H1 (cell line): Measurements from ENCODE around the gene POPDC2. TPM values are rescaled to one million over a fixed set of nuclear protein-coding genes. Genes with fewer than 3 reads are reported as not detected.

Source experiments
- CTCF ChIA-PET: fragments of 300-600 bp; sonication (Branson Sonifier 250); formaldehyde crosslinking; loops from one replicate; lab custom pipeline; 2021; ENCODE audit not compliant: partially characterized antibody; lab: Charles Lee
- POLR2A ChIA-PET: fragments of 300-600 bp; sonication (Branson Sonifier 250); formaldehyde crosslinking; loops from one replicate; lab custom pipeline; 2021; ENCODE audit warnings: inconsistent platforms; ENCODE audit not compliant: partially characterized antibody; lab: Charles Lee
- DNase-seq, 2 experiments: peaks; one replicate each; pipeline versions ENCODE4 v3.0.0 to v3.0.0-alpha.2; 2010 to 2022; ENCODE audit warnings: low spot score in 2 of 2, low read depth in 1 of 2, mixed read lengths in 1 of 2
- FAIRE-seq: peaks from 2 replicates; lab custom pipeline; 2011; peaks lifted over from hg19 to GRCh38; lab: Jason Lieb, UNC
- H2AFZ ChIP-seq: 2 replicates; pipeline ENCODE4 v1.8.1; 2012; ENCODE audit warnings: low read length, inconsistent platforms
- H2AK5ac ChIP-seq: 2 replicates; pipeline ENCODE4 v1.6.1; 2013; ENCODE audit warnings: low read depth, low read length
- H2BK120ac ChIP-seq: replicated peaks from 2 replicates; pipeline ENCODE3; 2013; ENCODE audit warnings: low read depth, low read length, inconsistent platforms
- H2BK12ac ChIP-seq: 2 replicates; pipeline ENCODE4 v1.6.1; 2013; ENCODE audit warnings: low read depth, low read length
- H2BK15ac ChIP-seq: 2 replicates; pipeline ENCODE4 v1.6.1; 2013; ENCODE audit warnings: low read length
- H2BK20ac ChIP-seq: 2 replicates; pipeline ENCODE4 v1.6.1; 2013; ENCODE audit warnings: low read length
- H2BK5ac ChIP-seq: 2 replicates; pipeline ENCODE4 v1.6.1; 2013; ENCODE audit warnings: low read depth, low read length
- H3K14ac ChIP-seq: 2 replicates; pipeline ENCODE4 v1.6.1; 2013; ENCODE audit warnings: inconsistent platforms; ENCODE audit not compliant: insufficient read length
- H3K18ac ChIP-seq: 2 replicates; pipeline ENCODE4 v1.6.1; 2013; ENCODE audit warnings: low read length; ENCODE audit errors: extremely low read depth
- H3K23ac ChIP-seq: 2 replicates; pipeline ENCODE4 v1.6.1; 2013; ENCODE audit warnings: inconsistent platforms; ENCODE audit not compliant: insufficient read length
- H3K23me2 ChIP-seq: 2 replicates; pipeline ENCODE4 v1.6.1; 2013; ENCODE audit warnings: low read depth, low read length
- H3K27ac ChIP-seq: 2 replicates; pipeline ENCODE4 v1.6.1; 2011; ENCODE audit warnings: low read depth, low read length, inconsistent platforms
- H3K27me3 ChIP-seq, 4 experiments: replicated peaks in 1 of 4; 1 replicate in 1 of 4; 2 replicates in 3 of 4; pipeline versions ENCODE4 v1.6.1 to v1.8.1; 2011 to 2013; ENCODE audit warnings: low read length in 3 of 4, mild to moderate bottlenecking in 3 of 4, inconsistent platforms in 2 of 4, mixed read lengths in 2 of 4, moderate library complexity in 1 of 4; ENCODE audit not compliant: control insufficient read depth in 3 of 4, insufficient read depth in 3 of 4; ENCODE audit errors: extremely low read depth in 1 of 4
- H3K36me3 ChIP-seq, 4 experiments: 2 replicates each; pipeline versions ENCODE4 v1.6.1 to v1.8.1; 2011 to 2013; ENCODE audit warnings: mild to moderate bottlenecking in 4 of 4, low read length in 3 of 4, moderate library complexity in 2 of 4, control low read depth in 1 of 4, inconsistent platforms in 1 of 4; ENCODE audit not compliant: insufficient read depth in 4 of 4, control insufficient read depth in 2 of 4
- H3K4ac ChIP-seq: replicated peaks from 2 replicates; pipeline ENCODE3; 2013; ENCODE audit warnings: low read length, low read depth, mixed read lengths, inconsistent platforms; ENCODE audit not compliant: insufficient read length
- H3K4me1 ChIP-seq, 4 experiments: replicated peaks in 1 of 4; 1 replicate in 1 of 4; 2 replicates in 3 of 4; pipeline versions ENCODE4 v1.6.1 to v1.8.1; 2011 to 2013; ENCODE audit warnings: low read length in 3 of 4, inconsistent platforms in 2 of 4, mixed read lengths in 1 of 4; ENCODE audit not compliant: insufficient read depth in 4 of 4, control insufficient read depth in 3 of 4
- H3K4me2 ChIP-seq, 2 experiments: 2 replicates each; pipeline versions ENCODE4 v1.6.1 to v1.8.1; 2011 to 2013; ENCODE audit warnings: low read depth in 2 of 2, low read length in 2 of 2, control low read depth in 1 of 2, inconsistent platforms in 1 of 2, mild to moderate bottlenecking in 1 of 2; ENCODE audit not compliant: insufficient read depth in 1 of 2
- H3K4me3 ChIP-seq, 4 experiments: fragments of 200-600, 300-600 bp in 1 of 4; sonication (generic), shearing (Covaris generic), sonication (Bioruptor Twin) in 1 of 4; 2 replicates each; pipeline versions ENCODE4 v1.5.1 to v1.8.1; 2011 to 2016; ENCODE audit warnings: low read length in 4 of 4, low read depth in 3 of 4, control low read depth in 2 of 4, inconsistent platforms in 2 of 4, mild to moderate bottlenecking in 2 of 4, mixed read lengths in 1 of 4, moderate library complexity in 1 of 4; ENCODE audit not compliant: insufficient read depth in 2 of 4; ENCODE audit errors: extremely low read depth in 1 of 4
- H3K56ac ChIP-seq: replicated peaks from 2 replicates; pipeline ENCODE3; 2013; ENCODE audit warnings: low read depth, mild to moderate bottlenecking, mixed read lengths, low read length, inconsistent platforms; ENCODE audit not compliant: insufficient read length
- H3K79me1 ChIP-seq: 2 replicates; pipeline ENCODE4 v1.6.1; 2013; ENCODE audit warnings: low read depth, low read length, control low read depth
- H3K79me2 ChIP-seq, 2 experiments: 2 replicates each; pipeline versions ENCODE4 v1.6.1 to v1.8.1; 2012 to 2013; ENCODE audit warnings: low read length in 2 of 2, mild to moderate bottlenecking in 2 of 2, inconsistent platforms in 1 of 2; ENCODE audit not compliant: insufficient read depth in 2 of 2, control insufficient read depth in 1 of 2
- H3K9ac ChIP-seq, 4 experiments: replicated peaks in 1 of 4; 1 replicate in 1 of 4; 2 replicates in 3 of 4; pipeline versions ENCODE4 v1.6.1 to v1.8.1; 2011 to 2013; ENCODE audit warnings: low read depth in 3 of 4, low read length in 3 of 4, control low read depth in 2 of 4, mild to moderate bottlenecking in 2 of 4, moderate library complexity in 2 of 4, inconsistent platforms in 1 of 4; ENCODE audit errors: extremely low read depth in 1 of 4
- H3K9me3 ChIP-seq, 2 experiments: 2 replicates each; pipeline versions ENCODE4 v1.6.1 to v1.8.1; 2012 to 2013; ENCODE audit warnings: mild to moderate bottlenecking in 2 of 2, moderate library complexity in 2 of 2, control low read depth in 1 of 2, inconsistent platforms in 1 of 2, low read depth in 1 of 2, low read length in 1 of 2, mixed read lengths in 1 of 2; ENCODE audit not compliant: insufficient read depth in 2 of 2
- H4K20me1 ChIP-seq, 2 experiments: replicated peaks in 1 of 2; 2 replicates each; pipeline versions ENCODE3 to v1.8.1; 2011 to 2013; ENCODE audit warnings: inconsistent platforms in 2 of 2, low read length in 2 of 2, mild to moderate bottlenecking in 1 of 2; ENCODE audit not compliant: insufficient read depth in 2 of 2, control insufficient read depth in 1 of 2
- H4K5ac ChIP-seq: 2 replicates; pipeline ENCODE4 v1.6.1; 2013; ENCODE audit warnings: low read length, low read depth, mixed read lengths, inconsistent platforms; ENCODE audit not compliant: insufficient read length
- H4K8ac ChIP-seq: 2 replicates; pipeline ENCODE4 v1.8.0; 2013; ENCODE audit warnings: mild to moderate bottlenecking, moderate library complexity, low read length, inconsistent platforms; ENCODE audit not compliant: insufficient read depth; ENCODE audit errors: extremely low read depth
- H4K91ac ChIP-seq: replicated peaks from 2 replicates; pipeline ENCODE3; 2013; ENCODE audit warnings: low read length, mixed read lengths, inconsistent platforms; ENCODE audit not compliant: insufficient read length
- CBX5 ChIP-seq: fragments of 300-800, 300-1000 bp; sonication (generic); IDR thresholded peaks from 2 replicates; pipeline ENCODE4 v1.7.1; 2016; ENCODE audit warnings: antibody characterized with exemption, low read length, low read depth
- WGBS, 2 experiments: shearing (Covaris generic) in 1 of 2; methylation state at CpG; one replicate each; pipeline versions ENCODE4 v1.1.6 to v1.1.7; 2013 to 2015; ENCODE audit warnings: low lambda C conversion rate in 2 of 2, mixed read lengths in 2 of 2, inconsistent platforms in 1 of 2, low coverage in 1 of 2, missing lambda C conversion rate in 1 of 2; ENCODE audit not compliant: insufficient replicate concordance in 2 of 2, insufficient coverage in 1 of 2, insufficient read length in 1 of 2; ENCODE audit errors: extremely low coverage in 1 of 2, missing lambda C conversion rate in 1 of 2; 5-methylcytosine and 5-hydroxymethylcytosine counted together
- polyA plus RNA-seq, 7 experiments: library from polyadenylated mRNA; depleted of rRNA in 3 of 7; stranded (reverse) in 5 of 7; unstranded in 2 of 7; fragments of >200 nt in 5 of 7; fragments of 200-250 nt in 2 of 7; gene quantifications; 1 replicate in 5 of 7; 2 replicates in 1 of 7; 4 replicates in 1 of 7; pipeline versions ENCODE4 v1.2.1 to v1.2.3, GENCODE V29; 2011 to 2013; ENCODE audit warnings: missing spikeins in 2 of 7, mixed read lengths in 2 of 7
- total RNA-seq: library from RNA; stranded (reverse); fragmentation: NEBNext Ultra II Directional; extraction: Animal tissue kit (Norgen Biotek cat#: 25700); gene quantifications from 2 replicates; pipeline ENCODE4 v1.2.1, GENCODE V29; 2021

The POPDC2 gene
- total and polyA plus RNA-seq, 2 of the 8 experiments (the other 6 are each of a cell fraction or from before 2014, with no cell fraction given): 0.65 to 1.1 TPM

DNA sequence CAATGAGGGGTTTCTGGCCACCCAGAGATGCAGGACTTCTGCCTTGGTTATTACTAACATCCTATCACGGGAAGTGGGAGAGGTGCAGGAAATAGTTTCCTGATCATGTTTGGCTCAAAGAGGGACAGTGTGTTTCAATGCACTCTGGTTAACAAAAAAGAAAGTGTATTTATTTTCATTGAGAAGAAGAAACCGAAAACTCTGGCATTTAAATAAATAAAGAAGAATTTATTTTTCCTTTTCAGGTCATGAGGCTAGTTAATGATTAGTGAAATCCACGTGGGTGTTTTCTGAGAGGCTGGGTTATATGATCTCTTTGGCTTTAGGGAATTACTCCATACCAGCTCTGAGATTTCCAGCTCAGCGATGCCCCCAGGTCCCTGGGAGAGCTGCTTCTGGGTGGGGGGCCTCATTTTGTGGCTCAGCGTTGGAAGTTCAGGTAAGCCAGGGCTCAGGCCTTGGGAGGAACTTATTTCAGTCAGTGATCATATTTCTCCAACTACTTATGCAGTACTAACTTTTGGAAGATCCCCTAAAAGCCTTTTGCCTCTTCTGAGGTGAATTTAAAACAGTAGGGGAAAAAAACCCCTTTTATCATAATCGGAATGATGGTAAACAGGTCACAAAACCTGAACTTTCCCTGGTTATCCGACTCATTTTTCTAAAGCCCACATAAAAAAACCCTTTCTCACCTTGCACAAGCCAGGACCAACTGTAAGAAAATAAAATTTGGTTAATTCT, 62.7 kb downstream of the POPDC2 start, which contains the start of gene PLA1A:
PLA1A (plus strand) TSS at position 338 of the 741 bp plus-strand sequence; CDS start at position 367, 29 bp downstream.
- Histone ChIP-seq H3K14ac (no peak within 1 kb of the TSS), H4K20me1 (no peaks in the 10 kb centered on the region), H2BK15ac (no peak within 1 kb of the TSS), H3K4me1 (peaks cover 0 to under 1% (median 0%) of the 10 kb centered on the region in 4 experiments; a peak in 3 of 7 replicates), H2BK12ac (no peak within 1 kb of the TSS), H4K8ac (no peak within 1 kb of the TSS), H3K23me2 (no peaks in the 10 kb centered on the region; the same call in 1 of the 2 replicates), H2AFZ (no peak within 1 kb of the TSS), H4K5ac (no peak within 1 kb of the TSS), H3K4ac (no peak within 1 kb of the TSS), H3K27me3 (no peaks in the 10 kb centered on the region), H2BK20ac (no peak within 1 kb of the TSS), H2BK5ac (no peak within 1 kb of the TSS), H2AK5ac (no peak within 1 kb of the TSS), H3K79me2 (no peaks in the 10 kb centered on the region), H3K27ac (no peak within 1 kb of the TSS), H3K9me3 (no peaks in the 10 kb centered on the region), H3K9ac (no peak within 1 kb of the TSS), H3K36me3 (no peaks in the 10 kb centered on the region), H3K18ac (no peak within 1 kb of the TSS), H3K56ac (no peak within 1 kb of the TSS), H3K23ac (no peak within 1 kb of the TSS), H3K4me3 (no peak within 1 kb of the TSS), H4K91ac (no peak within 1 kb of the TSS), H3K79me1 (no peaks in the 10 kb centered on the region), H2BK120ac (no peak within 1 kb of the TSS), H3K4me2 (no peak within 1 kb of the TSS)
- no peak for DNase-seq
- no peak for FAIRE-seq
- CTCF ChIA-PET: no interaction called here
- TF ChIP-seq CBX5: no peak
- POLR2A ChIA-PET: no interaction called here
- whole genome bisulfite sequencing, 2 experiments: 85% methylated on average over 7 of the region's 7 CpGs; no CpG with 5 or more reads in 1 of the 2 experiments
